Right atrium auricular region (tissue), 2 donors: Measurements from ENCODE around the gene CPNE5. TPM values are rescaled to one million over a fixed set of nuclear protein-coding genes. Genes with fewer than 3 reads are reported as not detected.
A peak's percentile ranks its signal among the peaks of the same experiment; 100 is the strongest.

ENCODE experiments used
- DNase-seq: peaks from one replicate; pipeline ENCODE4 v3.0.0-alpha.2; 2019; ENCODE audit warnings: low spot score
- H3K27ac ChIP-seq, 2 donors: fragments of 200-600 bp; sonication (generic); 1 replicate in 1 of 2; 2 replicates in 1 of 2; pipeline ENCODE4 v1.5.1; 2016 to 2019
- H3K27me3 ChIP-seq, 2 donors: fragments of 200-600 bp; sonication (generic); one replicate each; pipeline versions ENCODE4 v1.5.1 to v1.6.0; 2017 to 2019
- H3K36me3 ChIP-seq: fragments of 200-600 bp; sonication (generic); one replicate; pipeline ENCODE4 v1.5.1; 2016
- H3K4me1 ChIP-seq, 2 donors: fragments of 200-600 bp; sonication (generic); one replicate each; pipeline versions ENCODE4 v1.5.1 to v1.6.0; 2017 to 2019
- H3K4me3 ChIP-seq, 2 donors: fragments of 200-600 bp; sonication (generic); 1 replicate in 1 of 2; 2 replicates in 1 of 2; pipeline ENCODE4 v1.5.1; 2017 to 2019; ENCODE audit warnings: mild to moderate bottlenecking in 1 of 2, moderate library complexity in 1 of 2
- H3K9me3 ChIP-seq, 2 donors: fragments of 200-600 bp; sonication (generic); one replicate each; pipeline ENCODE4 v1.5.1; 2019
- total RNA-seq, 2 donors: library from RNA; depleted of rRNA; stranded (reverse); fragments of >200 nt; gene quantifications; one replicate each; pipeline ENCODE4 v1.1.0, GENCODE V29; 2016
- TF ChIP-seq, protein P1 (sequence below), 2 donors: fragments of 200-600 bp; sonication (generic); IDR thresholded peaks; one replicate each; pipeline ENCODE4 v1.5.1; 2019; ENCODE audit warnings: antibody characterized with exemption in 2 of 2

The CPNE5 gene
- total RNA-seq, 2 donors from 2014 or later = 36.7 to 47.4 TPM

DNA sequence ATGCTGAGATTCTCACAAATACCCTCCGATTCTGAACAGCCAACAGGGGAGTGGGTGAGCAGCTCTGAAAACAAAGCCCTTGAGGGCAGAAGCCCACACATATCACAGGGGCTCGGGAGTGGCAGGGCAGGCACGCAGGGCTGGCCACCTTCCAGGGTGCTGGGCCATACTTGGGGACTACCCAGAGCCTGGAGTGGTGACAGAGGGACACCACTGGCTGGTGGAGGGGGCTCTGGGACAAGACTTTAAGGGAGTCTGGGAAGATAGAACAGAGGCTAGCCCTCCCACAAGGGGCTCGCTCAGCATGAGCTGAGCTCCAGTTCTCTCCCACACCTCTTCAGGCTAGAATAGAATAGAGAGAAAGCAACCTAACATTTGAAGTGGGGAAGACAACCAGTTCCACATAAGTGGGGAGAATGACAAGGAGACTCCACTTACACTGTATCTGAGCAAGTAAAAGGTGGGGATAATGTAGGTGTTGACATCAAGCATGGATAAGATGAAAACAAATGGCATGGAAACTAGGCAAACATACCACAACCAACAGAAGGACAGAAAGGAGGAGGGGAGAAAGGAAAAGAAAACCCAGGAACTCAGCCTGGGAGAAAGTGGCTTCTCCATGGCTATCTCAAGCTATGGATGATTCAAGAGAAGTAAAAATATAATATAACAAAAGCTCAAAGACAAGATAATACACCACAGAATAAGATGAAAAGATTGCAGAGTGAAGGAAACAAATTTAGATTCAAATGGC, 28.4 kb upstream of the CPNE5 start:
- TF ChIP-seq, protein P1, sequence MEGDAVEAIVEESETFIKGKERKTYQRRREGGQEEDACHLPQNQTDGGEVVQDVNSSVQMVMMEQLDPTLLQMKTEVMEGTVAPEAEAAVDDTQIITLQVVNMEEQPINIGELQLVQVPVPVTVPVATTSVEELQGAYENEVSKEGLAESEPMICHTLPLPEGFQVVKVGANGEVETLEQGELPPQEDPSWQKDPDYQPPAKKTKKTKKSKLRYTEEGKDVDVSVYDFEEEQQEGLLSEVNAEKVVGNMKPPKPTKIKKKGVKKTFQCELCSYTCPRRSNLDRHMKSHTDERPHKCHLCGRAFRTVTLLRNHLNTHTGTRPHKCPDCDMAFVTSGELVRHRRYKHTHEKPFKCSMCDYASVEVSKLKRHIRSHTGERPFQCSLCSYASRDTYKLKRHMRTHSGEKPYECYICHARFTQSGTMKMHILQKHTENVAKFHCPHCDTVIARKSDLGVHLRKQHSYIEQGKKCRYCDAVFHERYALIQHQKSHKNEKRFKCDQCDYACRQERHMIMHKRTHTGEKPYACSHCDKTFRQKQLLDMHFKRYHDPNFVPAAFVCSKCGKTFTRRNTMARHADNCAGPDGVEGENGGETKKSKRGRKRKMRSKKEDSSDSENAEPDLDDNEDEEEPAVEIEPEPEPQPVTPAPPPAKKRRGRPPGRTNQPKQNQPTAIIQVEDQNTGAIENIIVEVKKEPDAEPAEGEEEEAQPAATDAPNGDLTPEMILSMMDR (IDR thresholded peaks at IDR 0.05) = no peak
- Histone ChIP-seq H3K27ac (peak overlapping the region; percentile 77 to 95), H3K36me3 (no peaks in the 10 kb centered on the region), H3K27me3 (no peaks in the 10 kb centered on the region), H3K4me1 (peaks cover 0 to 60% of the 10 kb centered on the region in 2 donors), H3K9me3 (no peaks in the 10 kb centered on the region), H3K4me3 (no peak overlapping the region)
- DNase-seq = no peak

DNA sequence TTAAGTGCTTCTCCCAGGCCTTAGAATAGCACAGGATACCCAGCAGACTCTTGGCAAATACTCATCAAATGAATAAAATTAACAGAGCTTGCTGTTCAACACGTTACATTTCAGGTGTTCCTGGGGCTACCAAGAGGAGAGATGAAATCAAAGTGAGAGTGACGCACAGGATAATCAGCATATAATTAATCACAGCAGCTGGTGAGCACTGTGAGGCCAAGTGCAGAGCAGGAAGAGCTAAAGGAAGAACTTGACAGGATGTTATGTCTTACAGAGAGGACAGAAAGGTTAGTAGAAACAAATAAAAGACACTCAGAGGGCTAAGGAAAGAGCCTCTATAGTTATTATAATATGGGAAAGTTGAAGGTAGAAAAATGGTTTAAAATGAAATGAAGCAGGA, 26.6 kb upstream of the CPNE5 start:
- no peaks in the 10 kb centered on the region for H3K27me3 ChIP-seq
- H3K4me3 ChIP-seq = no peak overlapping the region
- DNase-seq = no peak
- peak overlapping the region; percentile 77 to 95 for H3K27ac ChIP-seq
- no peaks in the 10 kb centered on the region for H3K9me3 ChIP-seq
- H3K36me3 ChIP-seq = no peaks in the 10 kb centered on the region
- peaks cover 0 to 56% of the 10 kb centered on the region in 2 donors for H3K4me1 ChIP-seq
- TF ChIP-seq, protein P1 (IDR thresholded peaks at IDR 0.05) = no peak

DNA sequence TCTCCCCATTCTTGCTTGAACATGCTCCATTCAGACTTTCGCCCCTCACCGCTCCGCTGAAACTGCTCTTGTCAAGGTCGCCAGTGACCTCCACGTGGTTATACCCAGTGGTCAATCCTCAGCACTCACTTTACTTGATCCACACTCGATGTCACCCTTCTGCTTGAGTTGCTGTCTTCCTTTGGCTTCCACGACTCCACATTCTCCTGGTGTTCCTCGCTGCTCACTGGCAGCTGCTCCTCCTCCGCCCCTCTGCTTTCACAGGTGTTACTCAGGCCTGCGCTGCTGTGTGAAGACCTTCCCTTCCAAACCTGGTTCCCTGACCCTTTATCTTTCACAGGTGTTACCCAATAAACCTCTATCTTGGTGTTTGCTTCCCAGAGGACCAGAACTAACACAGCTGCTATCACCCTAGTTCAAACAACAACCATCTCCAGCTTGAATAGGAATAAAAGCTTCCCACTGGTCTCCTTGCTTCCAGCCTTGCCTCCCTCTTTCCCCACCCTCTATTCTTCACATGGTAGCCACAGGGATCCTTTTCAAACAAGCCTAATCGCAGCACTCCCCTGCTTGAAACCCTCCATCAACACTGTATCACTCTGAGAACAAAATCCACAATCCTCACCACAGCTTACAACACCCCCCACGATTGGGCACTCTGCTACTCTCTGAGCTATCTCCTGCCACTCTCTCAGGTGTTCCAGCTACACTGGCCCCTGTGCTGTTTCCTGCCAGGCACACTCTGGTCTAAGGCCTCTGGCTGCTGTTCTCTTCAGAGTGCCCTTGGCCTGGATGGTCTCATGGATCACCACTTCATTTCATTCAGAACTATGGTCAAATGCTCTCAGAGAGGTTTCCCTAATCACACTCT, 24.7 kb upstream of the CPNE5 start:
- Histone ChIP-seq H3K27me3 (no peaks in the 10 kb centered on the region), H3K4me1 (peaks cover 0 to 52% of the 10 kb centered on the region in 2 donors), H3K36me3 (no peaks in the 10 kb centered on the region), H3K9me3 (no peaks in the 10 kb centered on the region), H3K27ac (peak overlapping the region; percentile 77 to 95), H3K4me3 (no peak overlapping the region)
- TF ChIP-seq, protein P1 (IDR thresholded peaks at IDR 0.05) = no peak
- DNase-seq = no peak

DNA sequence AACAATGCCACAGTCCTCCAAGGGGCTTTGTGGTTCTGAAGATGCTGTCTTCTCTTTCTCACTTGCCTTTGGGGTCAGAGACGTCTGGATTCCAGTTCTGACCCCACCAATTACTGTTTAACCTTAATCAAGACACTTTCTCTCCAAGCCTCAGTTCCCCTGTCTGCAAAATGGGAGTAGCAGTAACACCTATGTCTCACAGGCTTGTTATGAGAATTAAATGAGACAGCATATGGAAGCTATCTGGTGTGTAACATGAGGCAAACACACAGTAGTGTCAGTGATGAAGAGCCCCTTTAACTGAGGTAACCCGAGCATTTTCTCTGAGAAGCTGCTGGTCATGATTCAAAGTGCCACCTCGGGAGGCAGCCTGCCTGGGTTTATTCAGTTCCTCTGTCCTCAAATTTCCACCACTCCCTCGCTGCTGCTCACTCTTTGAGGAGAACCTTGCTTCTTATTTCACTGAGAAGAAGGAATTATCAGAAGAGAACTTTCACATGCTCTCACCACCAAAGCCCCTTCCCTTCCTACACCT, 23.7 kb upstream of the CPNE5 start:
- Histone ChIP-seq H3K4me1 (peaks cover 0 to 42% of the 10 kb centered on the region in 2 donors), H3K9me3 (no peaks in the 10 kb centered on the region), H3K4me3 (no peak overlapping the region), H3K36me3 (no peaks in the 10 kb centered on the region), H3K27me3 (no peaks in the 10 kb centered on the region), H3K27ac (peak overlapping the region; percentile 77 to 95)
- no peak for DNase-seq
- TF ChIP-seq, protein P1 (IDR thresholded peaks at IDR 0.05) = no peak

DNA sequence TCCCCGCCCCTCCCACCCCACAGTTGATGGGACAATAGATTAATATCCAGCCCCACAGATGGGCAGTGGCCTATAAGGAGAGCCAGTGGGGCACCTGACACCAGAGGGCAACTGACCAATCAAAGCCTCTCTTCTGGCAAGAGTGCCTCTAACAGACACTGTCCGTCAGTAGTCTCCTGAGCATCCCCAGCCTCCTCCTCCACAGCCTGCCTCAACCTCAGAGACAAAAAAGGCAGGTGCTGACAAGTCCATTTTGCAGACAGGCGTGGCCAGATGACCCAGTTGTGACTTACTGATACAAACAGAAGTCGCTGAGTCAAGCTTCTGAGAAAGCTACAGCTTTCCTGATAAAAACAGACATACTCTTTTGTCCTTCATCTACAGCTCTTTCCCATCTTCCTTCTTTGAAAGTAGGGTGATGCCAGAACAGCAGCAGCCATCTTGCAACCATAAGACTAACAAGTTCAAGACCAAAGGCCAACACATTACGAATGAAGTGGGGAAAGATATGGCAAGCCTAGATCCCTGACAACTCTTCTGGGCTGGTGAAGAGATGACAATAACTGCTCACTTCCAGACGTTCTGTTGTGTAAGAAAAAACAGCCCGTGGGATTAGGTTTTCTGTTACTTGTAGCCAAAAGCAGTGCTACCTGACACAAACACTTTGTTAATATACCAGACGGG, 23.1 kb upstream of the CPNE5 start:
- H3K9me3 ChIP-seq = no peaks in the 10 kb centered on the region
- peaks cover 0 to 42% of the 10 kb centered on the region in 2 donors for H3K4me1 ChIP-seq
- TF ChIP-seq, protein P1 (IDR thresholded peaks at IDR 0.05) = no peak
- H3K36me3 ChIP-seq = no peaks in the 10 kb centered on the region
- H3K27me3 ChIP-seq = no peaks in the 10 kb centered on the region
- H3K27ac ChIP-seq = peak overlapping the region; percentile 77 to 95
- no peak for DNase-seq
- H3K4me3 ChIP-seq = no peak overlapping the region
